GM18526 (cell line): ENCODE data around the gene SS18.

Source experiments
- POLR2A ChIP-seq: IDR thresholded peaks from 3 replicates; pipeline ENCODE4 v1.6.1; 2011; ENCODE audit not compliant: insufficient read length; ENCODE audit errors: extremely low read depth

The SS18 gene

DNA sequence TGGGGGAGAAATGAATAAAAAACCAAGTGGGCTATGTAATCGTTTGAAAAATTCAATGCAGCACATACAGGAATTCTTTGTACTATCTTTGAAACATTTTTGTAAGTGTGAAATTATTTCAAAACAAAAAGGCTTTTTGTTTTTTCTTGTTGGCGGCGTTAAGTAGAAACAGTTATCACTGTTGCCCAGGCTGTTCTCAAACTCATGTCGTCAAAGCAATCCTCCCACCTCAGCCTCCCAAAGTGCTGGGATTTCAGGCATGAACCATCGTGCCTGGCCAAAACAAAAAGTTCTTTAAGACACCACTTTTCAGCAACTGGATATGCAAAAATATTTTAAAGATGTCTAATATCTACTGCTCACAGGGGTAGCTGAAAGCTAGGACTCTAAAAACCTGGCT lies 5.4 kb downstream of the SS18 start:
- TF ChIP-seq POLR2A, result no peak

DNA sequence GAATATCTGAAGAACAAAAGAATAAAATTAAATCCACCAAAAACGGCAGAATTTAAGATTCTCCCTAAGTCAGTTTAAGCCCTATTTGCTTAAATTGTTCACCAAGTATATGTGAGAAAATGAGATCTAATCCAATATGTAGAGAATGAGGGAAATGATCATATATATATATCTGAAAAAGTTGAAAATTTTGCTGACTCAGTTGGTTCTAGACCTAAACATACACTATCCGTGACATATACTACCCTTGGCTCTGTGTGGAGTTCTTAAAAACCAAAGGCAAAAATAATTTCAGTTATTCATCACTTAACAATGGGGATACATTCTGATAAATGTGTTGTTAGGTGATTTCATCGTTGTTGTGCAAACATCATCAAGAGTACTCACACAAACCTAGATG lies 7.3 kb downstream of the SS18 start:
- TF ChIP-seq POLR2A, result no peak

DNA sequence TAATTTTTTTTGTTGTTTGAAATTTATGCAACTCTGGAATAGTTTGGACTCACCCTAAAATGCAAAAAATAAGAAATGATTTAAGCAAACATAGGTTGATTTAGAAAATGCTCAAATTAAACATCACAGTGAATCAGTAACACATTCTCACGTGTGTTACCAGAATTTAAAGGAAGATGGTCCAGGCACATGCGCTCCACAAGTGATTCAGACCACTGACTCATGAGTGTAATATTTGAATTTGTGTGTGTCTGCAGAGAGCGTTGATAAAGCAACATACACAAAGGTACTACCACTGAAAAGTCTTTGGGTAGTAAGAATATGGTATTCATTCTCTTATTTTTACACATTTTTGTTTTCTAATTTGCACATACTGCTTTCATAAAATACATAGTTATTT lies 7.9 kb downstream of the SS18 start:
- no peak for TF ChIP-seq POLR2A

GRCh38 chr18:26074246-26074645 lies 16.2 kb downstream of the SS18 start:
- TF ChIP-seq POLR2A, result no peak

DNA sequence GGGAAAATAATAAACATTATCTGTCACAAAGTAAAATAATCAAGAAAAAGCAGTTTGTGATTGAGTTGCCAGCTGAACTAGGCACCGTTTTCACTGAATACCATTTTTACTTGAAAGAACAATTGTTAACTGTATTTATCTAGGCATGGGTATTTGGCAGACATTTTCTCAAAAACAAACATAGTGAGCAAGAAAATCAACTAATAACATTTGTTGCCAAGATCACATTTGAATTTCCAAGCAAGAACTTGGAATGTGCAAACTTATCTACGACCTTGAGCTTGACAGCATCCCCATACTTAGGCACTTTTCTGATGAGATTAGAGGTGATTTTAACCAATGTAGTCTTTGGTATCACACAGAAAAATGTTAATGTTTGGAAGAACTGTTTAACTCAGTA lies 16.7 kb downstream of the SS18 start:
- no peak for TF ChIP-seq POLR2A

DNA sequence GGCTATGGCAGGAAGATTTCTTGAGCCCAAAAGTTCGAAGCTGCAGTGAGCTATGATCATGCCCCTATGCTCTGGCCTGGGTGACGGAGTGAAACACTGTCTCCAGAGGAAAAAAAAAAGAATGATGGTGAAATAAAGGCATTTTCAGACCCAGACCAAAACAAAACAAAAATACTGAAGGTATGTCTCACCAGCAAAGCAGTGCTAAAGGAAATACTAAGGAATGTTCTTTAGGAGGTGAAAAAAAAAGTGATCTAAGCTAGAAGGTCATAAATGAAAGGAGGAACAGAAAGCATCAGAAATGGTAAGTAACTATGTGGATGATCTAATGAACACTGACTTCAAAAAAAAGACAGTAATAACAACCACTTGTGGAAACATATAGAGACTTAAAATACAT lies 18.7 kb downstream of the SS18 start:
- TF ChIP-seq POLR2A, result no peak

GRCh38 chr18:26071020-26071419 lies 19.4 kb downstream of the SS18 start:
- no peak for TF ChIP-seq POLR2A

DNA sequence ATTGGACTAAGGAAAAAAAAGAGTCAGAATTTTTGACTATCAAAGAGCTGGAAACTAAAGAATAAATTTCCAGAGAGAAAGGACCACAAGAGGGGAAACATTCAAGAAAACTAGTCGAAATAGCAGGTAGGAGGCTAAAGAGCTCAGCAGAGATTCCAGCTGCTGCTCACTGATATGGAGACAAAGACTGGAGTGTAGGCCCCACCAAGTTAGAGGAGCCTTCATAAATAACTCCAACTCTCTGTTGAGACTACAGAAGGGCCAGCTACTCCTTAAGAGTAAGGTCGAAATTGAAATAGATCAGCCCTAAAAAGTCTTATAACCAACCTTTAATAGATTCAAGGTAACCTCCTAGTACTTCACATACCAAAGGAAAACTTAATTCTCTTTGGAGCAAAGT lies 31.1 kb downstream of the SS18 start:
- no peak for TF ChIP-seq POLR2A

- TF ChIP-seq POLR2A, result no peak
Measured at GRCh38 chr18:26057344-26057773, 33.1 kb downstream of the SS18 start.

DNA sequence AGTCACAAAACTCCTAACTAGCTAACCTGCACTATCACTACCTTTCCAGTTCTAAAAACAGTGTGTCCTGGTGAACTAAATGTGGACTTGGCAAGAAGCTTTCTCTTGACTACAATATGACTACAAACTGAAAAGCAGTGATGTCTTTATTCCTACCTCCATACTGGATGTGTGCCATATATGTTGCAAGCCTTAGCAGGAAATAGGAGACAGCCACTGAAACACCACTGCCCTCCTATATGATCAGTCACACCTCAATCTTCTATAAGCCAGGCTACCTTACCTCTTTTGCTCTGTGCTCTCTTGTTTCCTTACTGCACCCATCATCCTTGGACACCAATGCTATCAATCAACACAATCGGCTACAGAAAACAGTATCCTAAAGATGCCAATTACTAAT lies 34.1 kb downstream of the SS18 start:
- no peak for TF ChIP-seq POLR2A

DNA sequence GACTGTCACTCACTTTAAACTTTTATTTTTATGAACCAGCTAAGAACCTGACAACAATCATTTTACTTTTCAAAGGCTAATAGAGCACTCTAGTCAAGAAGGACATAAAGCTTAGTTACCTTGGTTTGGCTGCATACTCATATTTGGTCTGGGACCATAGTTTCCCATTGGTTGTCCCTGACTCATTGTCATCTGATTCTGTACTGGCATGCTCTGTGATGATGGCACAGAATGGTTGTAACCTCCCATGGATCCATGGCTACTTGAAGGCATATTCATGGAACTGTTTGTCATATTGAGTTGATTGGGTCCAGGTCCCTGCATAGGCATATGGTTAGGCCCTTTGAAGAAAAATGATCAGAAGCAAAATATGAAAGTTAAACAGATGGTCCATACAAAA lies 37.9 kb downstream of the SS18 start:
- no peak for TF ChIP-seq POLR2A

- TF ChIP-seq POLR2A, result no peak
Measured at GRCh38 chr18:26051843-26052242, 38.6 kb downstream of the SS18 start.

DNA sequence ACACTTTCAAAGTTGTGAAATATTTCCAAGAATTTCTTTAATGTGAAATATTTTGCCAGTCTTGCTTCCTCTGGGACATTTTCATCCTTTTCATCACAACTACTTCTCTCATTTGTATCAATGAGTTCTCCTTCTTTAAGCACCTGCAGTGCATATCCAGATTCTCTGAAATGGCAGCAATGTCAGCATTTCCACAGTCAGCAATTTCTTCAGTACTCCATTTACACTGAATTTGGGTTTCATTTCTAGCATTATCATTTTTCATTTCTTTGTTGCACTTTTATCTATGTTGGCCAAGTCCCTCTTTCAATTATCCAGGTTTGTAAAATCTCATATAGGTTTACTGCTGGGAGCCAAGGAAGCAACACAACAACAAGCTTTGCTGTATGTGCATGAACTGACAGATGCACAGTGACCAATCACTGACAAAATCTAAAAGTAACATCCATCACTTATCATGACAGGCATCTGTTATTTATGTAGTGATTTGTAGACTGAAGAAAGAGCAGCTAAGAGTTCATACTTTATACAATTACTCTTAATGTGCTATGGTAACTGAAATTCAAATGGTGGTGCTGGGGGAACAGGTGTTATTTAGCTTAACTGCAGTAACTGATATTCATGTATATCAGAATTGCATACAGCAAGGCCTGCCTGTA lies 43.9 kb downstream of the SS18 start:
- no peak for TF ChIP-seq POLR2A

- no peak for TF ChIP-seq POLR2A
Measured at GRCh38 chr18:26044807-26045206, 45.6 kb downstream of the SS18 start.

DNA sequence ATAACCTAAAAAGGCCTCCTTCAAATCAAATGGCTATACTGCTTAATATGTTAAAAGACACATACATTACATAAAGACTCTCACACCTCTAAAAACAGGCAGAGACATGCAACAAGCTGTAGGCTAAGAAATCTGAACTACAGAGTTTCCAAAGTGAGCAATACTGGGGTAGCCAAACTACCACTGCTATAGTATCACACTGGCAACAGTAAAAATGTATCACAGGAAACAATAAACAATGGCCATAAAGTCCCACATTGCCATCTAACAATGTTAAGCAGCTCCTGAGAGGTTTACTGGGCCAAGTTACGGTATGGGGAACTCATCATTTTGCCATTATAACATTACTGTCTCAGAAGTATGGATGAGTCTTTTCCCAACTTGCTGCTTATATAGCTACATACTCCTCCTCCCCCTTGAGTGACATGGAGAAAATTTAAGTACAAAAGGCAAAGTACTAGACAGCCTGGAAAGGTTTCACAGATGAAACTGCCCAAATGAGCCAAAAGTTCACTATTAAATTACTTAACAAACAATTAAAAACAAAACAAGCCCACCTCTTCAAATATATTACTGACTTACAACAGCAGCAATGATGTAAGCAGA lies 50.3 kb downstream of the SS18 start:
- TF ChIP-seq POLR2A, result no peak

- TF ChIP-seq POLR2A, result no peak
Measured at GRCh38 chr18:26039203-26039602, 51.2 kb downstream of the SS18 start.

GRCh38 chr18:26036635-26037034 lies 53.8 kb downstream of the SS18 start:
- TF ChIP-seq POLR2A, result no peak
